ENCODE data around the gene ZC3H12C.
A peak's percentile ranks its signal among the peaks of the same experiment; 100 is the strongest.
"Not testable (repeated sequence)": the region's sequence is repeated elsewhere in the genome, so short reads cannot be mapped to it uniquely, and the experiment has no call there.

Gene ZC3H12C

GRCh38 chr11:110092515-110093406 lies at the start of gene ZC3H12C:
TSS of gene ZC3H12C (plus strand) at chr11:110093392. CDS start at chr11:110093412, 20 bp downstream.
- DNase-seq: peak; percentile 22

- DNase-seq: no peak
Observed at GRCh38 chr11:110044226-110044968, 48.8 kb upstream of the ZC3H12C start.

GRCh38 chr11:110046775-110047380 lies 46.3 kb upstream of the ZC3H12C start:
- no peak for DNase-seq

GRCh38 chr11:110049501-110050200 lies 43.5 kb upstream of the ZC3H12C start:
- DNase-seq: no peak

- no peak for DNase-seq
Observed at GRCh38 chr11:110050201-110050506, 43.0 kb upstream of the ZC3H12C start.

GRCh38 chr11:110053848-110054414 lies 39.3 kb upstream of the ZC3H12C start:
- DNase-seq: no peak

- no peak for DNase-seq
Observed at GRCh38 chr11:110056956-110057355, 36.2 kb upstream of the ZC3H12C start.

- DNase-seq: no peak
Observed at GRCh38 chr11:110059706-110060463, 33.3 kb upstream of the ZC3H12C start.

GRCh38 chr11:110061296-110061695 lies 31.9 kb upstream of the ZC3H12C start:
- no peak for DNase-seq

- no peak for DNase-seq
Observed at GRCh38 chr11:110062247-110062646, 30.9 kb upstream of the ZC3H12C start.

- DNase-seq: no peak
Observed at GRCh38 chr11:110065189-110065588, 28.0 kb upstream of the ZC3H12C start.

GRCh38 chr11:110068001-110068400 lies 25.2 kb upstream of the ZC3H12C start:
- DNase-seq: not testable (repeated sequence)

GRCh38 chr11:110069158-110069737 lies 23.9 kb upstream of the ZC3H12C start:
- no peak for DNase-seq

GRCh38 chr11:110070176-110070575 lies 23.0 kb upstream of the ZC3H12C start:
- DNase-seq: no peak

- DNase-seq: no peak
Observed at GRCh38 chr11:110071197-110071596, 22.0 kb upstream of the ZC3H12C start.

GRCh38 chr11:110072930-110073329 lies 20.3 kb upstream of the ZC3H12C start:
- no peak for DNase-seq

GRCh38 chr11:110074499-110074898 lies 18.7 kb upstream of the ZC3H12C start:
- DNase-seq: no peak

GRCh38 chr11:110075105-110075846 lies 17.9 kb upstream of the ZC3H12C start:
- no peak for DNase-seq

- DNase-seq: no peak
Observed at GRCh38 chr11:110075847-110076208, 17.4 kb upstream of the ZC3H12C start.

GRCh38 chr11:110076371-110076965 lies 16.7 kb upstream of the ZC3H12C start:
- DNase-seq: no peak
